GM18909 (cell line): ENCODE data around the gene ADRM1.

Experiments
- ATAC-seq: cut with Tn5 transposase; IDR thresholded peaks from one replicate; pipeline ENCODE4 v1.9.1; 2021; ENCODE audit warnings: mild to moderate bottlenecking; ENCODE audit not compliant: unreplicated experiment, poor library complexity

The ADRM1 gene

DNA sequence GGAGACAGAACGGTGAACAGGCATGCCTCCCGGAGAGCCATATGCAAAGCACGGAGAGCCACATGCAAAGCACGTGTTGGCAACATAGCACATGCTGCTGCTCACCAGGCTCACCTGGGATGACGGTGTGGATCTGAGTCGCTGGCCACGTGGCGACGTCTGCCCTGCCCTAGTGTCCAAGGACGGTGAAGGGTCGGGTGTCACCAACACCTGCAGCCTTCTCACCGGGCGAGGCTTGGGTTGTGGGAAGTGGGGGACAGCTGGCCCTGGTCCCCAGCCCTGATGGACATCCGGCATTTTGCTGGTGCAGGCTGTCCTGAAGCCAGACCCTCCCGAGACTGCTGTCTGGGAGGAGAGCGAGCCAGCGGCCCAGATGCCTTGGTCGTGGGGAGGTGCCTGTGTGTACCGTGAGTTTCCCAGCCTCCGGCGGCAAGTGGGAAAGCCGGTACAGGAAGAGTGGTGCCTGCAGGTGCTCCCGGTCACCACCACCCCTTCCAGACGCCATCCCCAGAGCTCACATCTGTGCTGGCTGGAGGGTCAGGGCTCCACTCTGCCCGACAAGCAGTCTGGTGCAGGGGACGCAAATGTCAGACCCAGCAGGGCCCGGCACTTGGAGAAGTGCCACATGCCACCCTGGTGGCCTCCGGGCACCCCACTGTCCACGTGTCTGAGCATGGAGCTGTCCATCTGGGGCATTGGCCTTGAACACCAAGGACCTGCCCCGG lies 5.9 kb upstream of the ADRM1 start:
- no peak for ATAC-seq

GRCh38 chr20:62297449-62298227 lies 5.2 kb upstream of the ADRM1 start:
- no peak for ATAC-seq

DNA sequence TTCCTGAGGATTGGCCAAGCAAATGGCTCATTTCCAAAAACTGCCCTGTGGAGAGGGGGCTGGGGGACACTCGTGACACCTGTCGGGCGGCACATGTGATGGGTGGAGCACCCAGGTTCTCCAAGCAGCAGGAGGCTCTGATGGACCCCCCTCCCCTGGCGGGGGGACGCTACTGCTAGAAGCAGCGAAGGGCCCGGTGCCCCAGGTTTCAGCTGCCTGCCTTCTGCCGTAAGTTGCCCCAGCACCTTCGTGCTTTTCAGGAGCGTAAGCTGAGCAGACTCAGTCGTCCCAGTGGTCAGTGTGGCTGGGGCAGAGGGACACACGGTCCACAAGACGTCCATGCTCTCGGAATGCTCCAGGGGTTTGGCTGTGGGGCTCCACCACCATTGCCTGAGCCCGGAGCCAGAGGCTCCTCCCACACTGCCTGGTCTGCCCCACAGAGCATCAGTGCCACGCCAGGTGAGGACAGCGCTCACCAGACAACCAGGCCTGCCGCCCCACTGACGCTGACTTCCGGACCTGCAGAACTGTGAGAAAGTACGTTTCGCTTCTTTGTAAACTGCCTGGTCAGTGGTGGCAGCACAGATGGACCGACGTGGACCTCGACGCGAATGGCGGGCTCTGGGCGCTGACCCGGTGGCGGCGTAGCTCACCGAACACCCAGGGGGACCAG lies 4.1 kb upstream of the ADRM1 start:
- no peak for ATAC-seq

- no peak for ATAC-seq
These were observed 3.0 kb upstream of the ADRM1 start for GRCh38 chr20:62299666-62300236.

GRCh38 chr20:62300319-62300718 lies 2.5 kb upstream of the ADRM1 start:
- ATAC-seq: no peak

GRCh38 chr20:62301111-62301668 lies 1.6 kb upstream of the ADRM1 start:
- no peak for ATAC-seq

GRCh38 chr20:62301773-62302340 lies 940 bp upstream of the ADRM1 start:
- ATAC-seq: peak; percentile 38

DNA sequence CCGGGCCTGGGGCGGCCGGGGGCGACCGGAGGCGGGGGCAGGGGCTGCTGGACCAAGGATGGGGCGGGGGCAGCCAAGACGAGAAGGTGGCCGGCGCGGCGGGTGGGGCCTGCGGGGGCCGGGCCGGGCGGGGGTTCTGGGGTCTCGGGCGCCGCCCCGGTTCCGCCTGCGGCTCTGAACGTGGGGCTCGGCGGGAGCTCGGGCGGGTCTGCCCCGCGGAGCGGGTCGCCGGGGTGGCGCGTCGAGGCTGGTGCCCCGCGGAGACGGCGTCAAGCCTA lies 204 bp downstream of the ADRM1 start:
- no peak for ATAC-seq

- peak; percentile 9 for ATAC-seq
These were observed 786 bp downstream of the ADRM1 start for GRCh38 chr20:62303340-62304226.

DNA sequence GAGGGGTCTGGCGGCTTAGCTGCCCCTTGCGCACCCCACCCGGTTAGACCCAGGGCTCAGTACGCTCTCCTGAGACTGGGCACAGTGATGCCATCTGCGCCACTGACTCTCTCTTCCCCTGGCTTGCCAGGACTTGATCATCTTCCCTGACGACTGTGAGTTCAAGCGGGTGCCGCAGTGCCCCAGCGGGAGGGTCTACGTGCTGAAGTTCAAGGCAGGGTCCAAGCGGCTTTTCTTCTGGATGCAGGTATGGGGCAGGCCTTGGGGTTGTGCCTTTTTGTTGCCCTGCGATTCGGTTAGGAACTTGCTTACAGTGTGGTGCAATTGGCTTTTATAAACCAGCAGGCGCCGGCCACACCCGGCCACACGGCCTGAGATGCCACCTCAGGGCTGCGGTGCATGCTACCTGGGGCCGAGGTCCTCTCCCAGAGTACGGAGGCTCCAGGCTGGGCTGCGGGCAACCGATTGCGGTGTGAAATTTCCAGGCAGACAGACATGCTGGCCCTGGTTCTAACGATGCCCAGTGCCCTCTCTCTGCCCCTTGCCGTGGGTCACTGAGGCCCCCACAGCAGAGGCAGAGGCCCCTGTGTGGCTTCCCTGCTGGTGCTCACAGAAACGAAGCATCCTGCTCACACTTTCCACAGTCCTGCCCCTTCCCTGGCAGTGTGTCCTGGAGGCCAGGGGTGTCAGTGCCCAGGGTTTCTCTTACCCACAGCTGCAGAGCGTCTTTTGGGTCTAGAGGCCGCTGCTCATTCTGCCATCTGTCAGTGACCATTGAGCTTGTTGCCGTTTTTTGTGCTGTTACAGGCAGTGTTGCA lies 1.7 kb downstream of the ADRM1 start:
- ATAC-seq: no peak

- ATAC-seq: no peak
These were observed 2.5 kb downstream of the ADRM1 start for GRCh38 chr20:62305149-62305764.

GRCh38 chr20:62305765-62306413 lies 3.1 kb downstream of the ADRM1 start:
- ATAC-seq: no peak

- no peak for ATAC-seq
These were observed 3.8 kb downstream of the ADRM1 start for GRCh38 chr20:62306414-62307187.

GRCh38 chr20:62307226-62308101 lies 4.7 kb downstream of the ADRM1 start:
- ATAC-seq: no peak

DNA sequence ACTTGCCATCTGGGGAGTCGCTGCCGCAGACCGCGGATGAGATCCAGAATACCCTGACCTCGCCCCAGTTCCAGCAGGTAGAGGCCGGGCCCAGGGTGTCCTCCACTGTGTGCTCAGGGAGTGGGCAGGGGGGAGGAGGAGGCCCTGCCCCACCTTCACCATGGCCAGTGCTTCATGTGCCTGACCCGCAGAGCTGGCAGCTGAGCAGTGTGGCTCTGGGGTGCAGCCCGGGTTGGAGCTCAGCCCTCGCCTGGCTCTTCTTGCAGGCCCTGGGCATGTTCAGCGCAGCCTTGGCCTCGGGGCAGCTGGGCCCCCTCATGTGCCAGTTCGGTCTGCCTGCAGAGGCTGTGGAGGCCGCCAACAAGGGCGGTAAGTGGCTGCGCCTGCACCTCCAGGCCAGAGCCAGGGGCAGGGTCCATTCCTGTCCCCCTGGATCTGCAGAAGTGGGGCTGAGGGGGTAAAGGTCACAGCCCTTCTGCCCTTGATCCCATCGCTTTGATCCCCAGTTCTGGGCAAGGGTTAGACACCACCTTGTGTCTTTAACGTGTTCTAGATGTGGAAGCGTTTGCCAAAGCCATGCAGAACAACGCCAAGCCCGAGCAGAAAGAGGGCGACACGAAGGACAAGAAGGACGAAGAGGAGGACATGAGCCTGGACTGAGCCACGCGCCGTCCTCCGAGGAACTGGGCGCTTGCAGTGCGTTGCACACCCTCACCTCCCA lies 5.5 kb downstream of the ADRM1 start:
- ATAC-seq: no peak
